Neural cell (in vitro differentiated cells): ENCODE data around the gene NFIX. TPM values are rescaled to one million over a fixed set of nuclear protein-coding genes. Genes with fewer than 3 reads are reported as not detected.

ENCODE experiments used
- H2AFZ ChIP-seq: fragments of 200-600, 300-800 bp; sonication (generic), shearing (Covaris generic); 2 replicates; pipeline ENCODE4 v1.6.0; 2014; ENCODE audit warnings: low read depth, mild to moderate bottlenecking, antibody characterized with exemption, low read length, moderate library complexity
- H3F3A ChIP-seq: fragments of 200-600 bp; shearing (Covaris generic); 2 replicates; pipeline ENCODE4 v1.6.1; 2016; ENCODE audit warnings: mild to moderate bottlenecking, moderate library complexity, mixed read lengths, antibody characterized with exemption, low read length; ENCODE audit not compliant: insufficient read depth, poor library complexity, severe bottlenecking
- H3K27ac ChIP-seq: fragments of 200-600, 300-800 bp; sonication (generic), shearing (Covaris generic); 2 replicates; pipeline ENCODE4 v1.5.1; 2014; ENCODE audit warnings: mild to moderate bottlenecking, low read length, moderate library complexity
- H3K27me3 ChIP-seq: fragments of 300-800, 200-600 bp; sonication (generic), shearing (Covaris generic); 2 replicates; pipeline ENCODE4 v1.6.0; 2014; ENCODE audit warnings: mild to moderate bottlenecking, low read depth, low read length, moderate library complexity; ENCODE audit not compliant: insufficient read depth
- H3K36me3 ChIP-seq: fragments of 300-800, 200-600 bp; sonication (generic), shearing (Covaris generic); 2 replicates; pipeline ENCODE4 v1.5.1; 2014; ENCODE audit warnings: mild to moderate bottlenecking, antibody characterized with exemption, low read length, moderate library complexity; ENCODE audit not compliant: insufficient read depth
- H3K4me2 ChIP-seq: fragments of 300-800, 200-600 bp; sonication (generic), shearing (Covaris generic); 2 replicates; pipeline ENCODE4 v1.6.0; 2014; ENCODE audit warnings: mild to moderate bottlenecking, low read length
- H3K4me3 ChIP-seq: fragments of 300-800, 200-600 bp; sonication (generic), shearing (Covaris generic); 2 replicates; pipeline ENCODE4 v1.5.1; 2014; ENCODE audit warnings: mild to moderate bottlenecking, low read length, moderate library complexity
- H3K79me2 ChIP-seq: fragments of 200-600 bp; shearing (Covaris generic); replicated peaks from 2 replicates; pipeline ENCODE4 v1.6.0; 2014; ENCODE audit warnings: mild to moderate bottlenecking, low read length, moderate library complexity; ENCODE audit not compliant: insufficient read depth
- H3K9ac ChIP-seq: fragments of 300-800, 200-600 bp; sonication (generic), shearing (Covaris generic); 2 replicates; pipeline ENCODE4 v1.6.1; 2016; ENCODE audit warnings: mild to moderate bottlenecking, low read length, mixed read lengths
- H3K9me2 ChIP-seq: fragments of 200-600 bp; shearing (Covaris generic); 2 replicates; pipeline ENCODE4 v1.6.1; 2016; ENCODE audit warnings: mild to moderate bottlenecking, low read length, mixed read lengths; ENCODE audit not compliant: insufficient read depth
- H3K9me3 ChIP-seq: fragments of 200-600, 300-800 bp; sonication (generic), shearing (Covaris generic); 2 replicates; pipeline ENCODE4 v1.6.1; 2016; ENCODE audit warnings: mild to moderate bottlenecking, mixed run types, low read length, moderate library complexity, mixed read lengths
- H4K20me1 ChIP-seq: fragments of 200-600 bp; shearing (Covaris generic); 2 replicates; pipeline ENCODE4 v1.6.1; 2016; ENCODE audit warnings: mild to moderate bottlenecking, mixed run types; ENCODE audit not compliant: insufficient read depth
- EP300 ChIP-seq: fragments of 450-650 bp; conservative IDR thresholded peaks from 2 replicates; pipeline ENCODE4 v1.6.1; 2014; ENCODE audit warnings: antibody characterized with exemption, mild to moderate bottlenecking, moderate library complexity; ENCODE audit not compliant: poor library complexity, severe bottlenecking
- EZH2 ChIP-seq: fragments of 200-600, 300-800 bp; shearing (Covaris generic), sonication (generic); IDR thresholded peaks from 2 replicates; pipeline ENCODE4 v1.6.1; 2014; ENCODE audit warnings: antibody characterized with exemption, low read length, borderline replicate concordance, mild to moderate bottlenecking; ENCODE audit not compliant: insufficient read depth, poor library complexity, severe bottlenecking
- MXI1 ChIP-seq: fragments of 450-650 bp; conservative IDR thresholded peaks from 2 replicates; pipeline ENCODE4 v1.6.1; 2014; ENCODE audit warnings: antibody characterized with exemption, mild to moderate bottlenecking; ENCODE audit not compliant: poor library complexity, severe bottlenecking
- POLR2AphosphoS5 ChIP-seq: IDR thresholded peaks from 2 replicates; pipeline ENCODE4 v1.6.1; 2012
- RAD21 ChIP-seq: fragments of 450-650 bp; conservative IDR thresholded peaks from 2 replicates; pipeline ENCODE4 v1.6.1; 2014; ENCODE audit warnings: antibody characterized with exemption, mild to moderate bottlenecking, moderate library complexity
- SMC3 ChIP-seq: fragments of 450-650 bp; conservative IDR thresholded peaks from 2 replicates; pipeline ENCODE4 v1.6.1; 2014; ENCODE audit warnings: antibody characterized with exemption, mild to moderate bottlenecking, moderate library complexity; ENCODE audit not compliant: poor library complexity
- TAF1 ChIP-seq: IDR thresholded peaks from 2 replicates; pipeline ENCODE4 v1.6.1; 2012; ENCODE audit warnings: low read depth
- polyA plus RNA-seq: library from polyadenylated mRNA; depleted of rRNA; stranded (reverse); fragments of >200 nt; gene quantifications from 2 replicates; pipeline ENCODE4 v1.2.3, GENCODE V29; 2014
- TF ChIP-seq, protein P1 (sequence below): IDR thresholded peaks from 2 replicates; pipeline ENCODE4 v1.6.1; 2012; ENCODE audit warnings: borderline replicate concordance
- TF ChIP-seq, protein P2 (sequence below): fragments of 450-650 bp; IDR thresholded peaks from 2 replicates; pipeline ENCODE4 v1.5.1; 2014; ENCODE audit warnings: antibody characterized with exemption, mild to moderate bottlenecking, moderate library complexity; ENCODE audit not compliant: poor library complexity, severe bottlenecking

Gene NFIX
- polyA plus RNA-seq, 1 donor from 2014 or later, result not detected

DNA sequence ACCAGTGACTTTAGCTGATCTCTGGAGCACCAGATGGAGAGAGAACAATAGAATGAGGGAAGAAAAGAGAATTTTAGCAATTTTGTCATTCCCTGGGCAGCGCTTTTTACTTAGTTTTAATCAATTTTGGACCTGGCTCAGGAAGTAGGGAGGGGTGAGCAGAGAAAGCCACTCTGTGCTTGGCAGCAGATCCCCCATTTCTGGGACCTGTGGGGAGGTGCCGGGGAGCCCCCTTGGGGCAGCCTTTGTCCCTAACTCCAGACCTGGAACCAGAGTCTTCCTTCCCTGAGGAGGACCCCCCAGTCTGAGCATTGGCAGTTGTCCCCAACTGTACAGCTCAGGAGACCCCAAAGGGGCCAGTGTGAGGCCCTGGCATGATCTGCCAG lies 96.9 kb downstream of the NFIX start:
- no peaks in the 10 kb centered on the region for H3K79me2 ChIP-seq
- no peak overlapping the region for H3K9ac ChIP-seq
- no peaks in the 10 kb centered on the region for H3K9me3 ChIP-seq
- H3K9me2 ChIP-seq, result no peaks in the 10 kb centered on the region
- peaks cover 33% of the 10 kb centered on the region for H3K27me3 ChIP-seq
- no peak overlapping the region for H3K4me2 ChIP-seq
- H3K36me3 ChIP-seq, result no peaks in the 10 kb centered on the region
- TF ChIP-seq, protein P1, sequence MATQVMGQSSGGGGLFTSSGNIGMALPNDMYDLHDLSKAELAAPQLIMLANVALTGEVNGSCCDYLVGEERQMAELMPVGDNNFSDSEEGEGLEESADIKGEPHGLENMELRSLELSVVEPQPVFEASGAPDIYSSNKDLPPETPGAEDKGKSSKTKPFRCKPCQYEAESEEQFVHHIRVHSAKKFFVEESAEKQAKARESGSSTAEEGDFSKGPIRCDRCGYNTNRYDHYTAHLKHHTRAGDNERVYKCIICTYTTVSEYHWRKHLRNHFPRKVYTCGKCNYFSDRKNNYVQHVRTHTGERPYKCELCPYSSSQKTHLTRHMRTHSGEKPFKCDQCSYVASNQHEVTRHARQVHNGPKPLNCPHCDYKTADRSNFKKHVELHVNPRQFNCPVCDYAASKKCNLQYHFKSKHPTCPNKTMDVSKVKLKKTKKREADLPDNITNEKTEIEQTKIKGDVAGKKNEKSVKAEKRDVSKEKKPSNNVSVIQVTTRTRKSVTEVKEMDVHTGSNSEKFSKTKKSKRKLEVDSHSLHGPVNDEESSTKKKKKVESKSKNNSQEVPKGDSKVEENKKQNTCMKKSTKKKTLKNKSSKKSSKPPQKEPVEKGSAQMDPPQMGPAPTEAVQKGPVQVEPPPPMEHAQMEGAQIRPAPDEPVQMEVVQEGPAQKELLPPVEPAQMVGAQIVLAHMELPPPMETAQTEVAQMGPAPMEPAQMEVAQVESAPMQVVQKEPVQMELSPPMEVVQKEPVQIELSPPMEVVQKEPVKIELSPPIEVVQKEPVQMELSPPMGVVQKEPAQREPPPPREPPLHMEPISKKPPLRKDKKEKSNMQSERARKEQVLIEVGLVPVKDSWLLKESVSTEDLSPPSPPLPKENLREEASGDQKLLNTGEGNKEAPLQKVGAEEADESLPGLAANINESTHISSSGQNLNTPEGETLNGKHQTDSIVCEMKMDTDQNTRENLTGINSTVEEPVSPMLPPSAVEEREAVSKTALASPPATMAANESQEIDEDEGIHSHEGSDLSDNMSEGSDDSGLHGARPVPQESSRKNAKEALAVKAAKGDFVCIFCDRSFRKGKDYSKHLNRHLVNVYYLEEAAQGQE, result no peak
- TF ChIP-seq, protein P2, sequence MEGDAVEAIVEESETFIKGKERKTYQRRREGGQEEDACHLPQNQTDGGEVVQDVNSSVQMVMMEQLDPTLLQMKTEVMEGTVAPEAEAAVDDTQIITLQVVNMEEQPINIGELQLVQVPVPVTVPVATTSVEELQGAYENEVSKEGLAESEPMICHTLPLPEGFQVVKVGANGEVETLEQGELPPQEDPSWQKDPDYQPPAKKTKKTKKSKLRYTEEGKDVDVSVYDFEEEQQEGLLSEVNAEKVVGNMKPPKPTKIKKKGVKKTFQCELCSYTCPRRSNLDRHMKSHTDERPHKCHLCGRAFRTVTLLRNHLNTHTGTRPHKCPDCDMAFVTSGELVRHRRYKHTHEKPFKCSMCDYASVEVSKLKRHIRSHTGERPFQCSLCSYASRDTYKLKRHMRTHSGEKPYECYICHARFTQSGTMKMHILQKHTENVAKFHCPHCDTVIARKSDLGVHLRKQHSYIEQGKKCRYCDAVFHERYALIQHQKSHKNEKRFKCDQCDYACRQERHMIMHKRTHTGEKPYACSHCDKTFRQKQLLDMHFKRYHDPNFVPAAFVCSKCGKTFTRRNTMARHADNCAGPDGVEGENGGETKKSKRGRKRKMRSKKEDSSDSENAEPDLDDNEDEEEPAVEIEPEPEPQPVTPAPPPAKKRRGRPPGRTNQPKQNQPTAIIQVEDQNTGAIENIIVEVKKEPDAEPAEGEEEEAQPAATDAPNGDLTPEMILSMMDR, result no peak
- no peak for TF ChIP-seq RAD21
- no peak for TF ChIP-seq MXI1
- TF ChIP-seq POLR2AphosphoS5, result no peak
- TF ChIP-seq TAF1, result no peak
- TF ChIP-seq SMC3, result no peak
- TF ChIP-seq EZH2, result no peak
- no peak for TF ChIP-seq EP300
- H4K20me1 ChIP-seq, result no peaks in the 10 kb centered on the region
- H2AFZ ChIP-seq, result no peak overlapping the region
- H3F3A ChIP-seq, result no peaks in the 10 kb centered on the region
- no peak overlapping the region for H3K4me3 ChIP-seq
- no peak overlapping the region for H3K27ac ChIP-seq

DNA sequence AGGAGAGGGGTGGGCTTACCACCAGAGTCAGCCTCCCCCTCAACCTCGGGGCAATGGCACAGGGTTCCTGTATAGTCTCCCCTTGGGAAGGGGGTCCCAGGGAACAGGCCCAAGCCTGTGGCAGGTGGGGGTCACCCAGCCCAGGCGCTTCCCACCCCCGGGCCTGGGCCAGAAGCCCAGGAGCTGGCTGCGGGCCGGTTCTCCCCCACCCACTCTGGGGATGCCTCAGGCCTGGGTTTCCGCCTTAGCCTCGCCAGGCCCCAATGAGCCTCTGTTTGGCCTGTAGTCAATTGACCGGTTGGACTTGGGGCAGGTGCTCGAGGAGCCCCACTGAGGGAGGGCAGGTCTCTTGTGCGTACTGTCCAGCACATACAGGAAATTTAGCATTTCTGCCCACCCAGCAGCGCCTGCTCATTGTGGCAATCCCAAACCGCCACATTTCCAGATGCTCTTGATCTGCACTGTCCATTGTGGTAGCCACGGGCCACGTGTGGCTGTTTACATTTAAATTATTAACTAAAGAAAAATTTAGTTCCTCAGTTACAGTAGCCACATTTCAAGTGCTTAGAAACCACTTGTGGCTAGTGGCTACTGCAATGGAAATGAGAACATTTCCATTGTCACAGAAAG lies 97.4 kb downstream of the NFIX start:
- no peak overlapping the region for H3K4me2 ChIP-seq
- no peak overlapping the region for H2AFZ ChIP-seq
- H3K9me2 ChIP-seq, result no peaks in the 10 kb centered on the region
- H3K9me3 ChIP-seq, result no peaks in the 10 kb centered on the region
- no peak overlapping the region for H3K4me3 ChIP-seq
- TF ChIP-seq RAD21 (no peak), SMC3 (no peak), EZH2 (no peak)
- H3F3A ChIP-seq, result no peaks in the 10 kb centered on the region
- H3K27ac ChIP-seq, result no peak overlapping the region
- no peaks in the 10 kb centered on the region for H3K36me3 ChIP-seq
- H3K27me3 ChIP-seq, result peaks cover 39% of the 10 kb centered on the region
- no peak overlapping the region for H3K9ac ChIP-seq
- no peaks in the 10 kb centered on the region for H4K20me1 ChIP-seq
- H3K79me2 ChIP-seq, result no peaks in the 10 kb centered on the region
